OCI-M2 (cell line): ENCODE results near the gene HAS3.
"Not testable (repeated sequence)": the region's sequence is repeated elsewhere in the genome, so short reads cannot be mapped to it uniquely, and the experiment has no call there.

Experiments used
- DNase-seq: peaks from one replicate; lab custom pipeline; 2025; ENCODE audit not compliant: unreplicated experiment; lab: John Stamatoyannopoulos, UW

HAS3 gene

DNA sequence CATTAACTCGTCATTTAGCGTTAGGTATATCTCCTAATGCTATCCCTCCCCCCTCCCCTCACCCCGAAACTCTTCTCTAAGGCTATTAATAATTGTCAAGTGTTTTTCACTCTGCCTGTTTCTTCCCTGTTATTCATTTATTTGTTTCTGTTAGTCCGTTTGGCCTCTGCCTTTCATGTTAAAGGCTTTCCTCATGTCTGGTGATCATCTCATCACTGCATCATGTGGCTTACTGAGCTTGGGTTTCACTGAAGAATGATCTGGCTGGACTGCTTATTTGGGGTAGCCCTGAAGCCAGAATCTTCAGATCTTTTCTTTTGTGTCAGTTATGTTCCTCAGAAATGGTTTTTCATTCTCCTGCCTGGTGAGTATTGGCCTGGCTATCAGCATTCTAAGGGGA is 36.5 kb downstream of the HAS3 start:
- no peak for DNase-seq

DNA sequence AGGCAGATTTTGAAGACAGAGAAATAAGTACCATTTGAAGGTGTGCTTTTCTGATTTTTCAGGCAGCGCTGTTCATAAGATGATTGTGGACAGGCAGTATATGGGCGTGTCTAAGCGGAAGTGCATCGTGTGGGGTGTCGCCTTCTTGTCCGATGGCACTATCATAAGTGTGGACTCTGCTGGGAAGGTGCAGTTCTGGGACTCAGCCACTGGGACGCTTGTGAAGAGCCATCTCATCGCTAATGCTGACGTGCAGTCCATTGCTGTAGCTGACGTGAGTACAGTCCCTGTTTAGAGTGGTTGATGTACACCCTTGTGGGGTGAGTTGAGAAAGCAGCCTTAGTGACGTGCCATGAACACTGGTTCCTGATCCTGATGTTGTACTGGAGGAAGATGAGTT is 37.7 kb downstream of the HAS3 start:
- DNase-seq: no peak

DNA sequence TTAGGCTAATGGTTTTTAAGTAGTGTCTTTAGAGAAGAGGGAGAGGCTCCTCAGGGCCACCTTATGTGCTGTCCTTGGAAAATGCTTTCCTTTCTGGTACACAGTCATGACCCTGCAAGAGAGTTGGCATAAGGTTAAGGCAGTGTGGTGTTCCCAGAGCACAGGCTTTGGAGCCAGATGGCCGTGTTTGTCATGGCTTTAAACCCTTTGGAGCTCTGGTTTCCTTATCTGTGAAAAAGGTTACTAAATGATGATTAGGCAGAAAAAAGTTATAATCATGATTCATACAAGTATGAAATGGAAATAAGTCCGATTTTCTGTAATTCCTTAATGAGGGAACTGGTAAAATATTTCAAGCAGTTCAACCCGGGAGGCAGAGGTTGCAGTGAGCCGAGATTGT is 40.2 kb downstream of the HAS3 start:
- no peak for DNase-seq

DNA sequence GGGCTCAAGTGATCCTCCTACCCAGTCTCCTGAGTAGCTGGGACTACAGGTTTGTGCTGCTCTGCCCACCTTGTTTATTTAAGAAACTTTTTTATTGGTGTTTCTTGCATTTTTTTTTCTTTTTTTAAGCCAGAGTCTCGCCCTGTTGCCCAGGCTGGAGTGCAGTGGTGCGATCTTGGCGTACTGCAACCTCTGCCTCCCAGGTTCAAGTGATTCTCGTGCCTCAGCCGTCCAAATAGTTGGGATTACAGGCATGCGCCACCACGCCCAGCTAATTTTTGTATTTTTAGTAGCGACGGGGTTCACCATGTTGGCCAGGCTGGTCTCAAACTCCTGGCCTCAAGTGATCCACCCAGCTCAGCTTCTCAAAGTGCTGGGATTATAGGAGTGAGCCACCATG is 44.2 kb downstream of the HAS3 start:
- not testable (repeated sequence) for DNase-seq

DNA sequence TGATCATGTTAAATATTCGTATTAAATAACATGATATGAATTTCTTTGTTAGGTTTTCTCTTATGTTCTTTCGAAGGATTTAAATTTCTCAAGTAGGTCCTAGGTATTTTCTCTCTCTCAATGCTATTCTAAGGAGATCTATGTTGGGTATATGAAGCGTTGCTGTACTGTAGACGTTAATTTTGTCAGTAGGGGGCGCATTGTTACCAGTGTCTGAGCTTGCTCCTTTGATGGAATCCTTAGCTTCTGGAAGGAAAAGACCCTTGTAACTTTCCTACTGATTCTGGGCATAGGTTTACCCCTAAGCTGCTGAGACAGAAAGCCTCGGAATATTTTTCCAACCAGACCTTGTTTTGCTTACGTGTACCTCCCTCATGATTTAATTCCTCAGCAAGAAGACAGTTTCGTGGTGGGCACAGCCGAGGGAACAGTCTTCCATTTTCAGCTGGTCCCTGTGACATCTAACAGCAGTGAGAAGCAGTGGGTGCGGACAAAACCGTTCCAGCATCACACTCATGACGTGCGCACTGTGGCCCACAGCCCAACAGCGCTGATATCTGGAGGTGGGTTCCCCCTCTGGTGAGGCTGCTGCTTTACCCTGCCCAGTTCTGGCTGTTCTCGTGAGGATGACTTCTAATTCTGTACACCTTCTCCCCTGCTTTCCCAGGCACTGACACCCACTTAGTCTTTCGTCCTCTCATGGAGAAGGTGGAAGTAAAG is 44.9 kb downstream of the HAS3 start:
- no peak for DNase-seq

DNA sequence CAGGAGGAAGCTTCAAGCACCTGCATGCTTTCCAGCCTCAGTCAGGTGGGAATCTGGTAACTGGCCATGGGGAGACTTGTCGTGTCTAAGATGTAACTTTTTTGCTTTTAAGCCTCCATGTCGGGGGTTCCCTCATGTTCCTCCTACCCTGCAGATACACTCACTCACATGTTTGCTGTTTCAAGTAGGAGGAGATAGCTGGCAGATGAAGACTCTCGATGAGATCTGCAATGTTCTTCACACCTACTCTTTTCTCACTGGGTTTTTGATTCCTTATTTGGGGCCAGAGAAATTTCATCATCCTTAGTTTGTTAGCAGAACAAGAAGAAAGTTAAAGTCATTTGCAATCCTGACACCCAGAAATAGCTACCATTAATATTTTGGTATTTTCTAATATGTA is 51.7 kb downstream of the HAS3 start:
- no peak for DNase-seq

DNA sequence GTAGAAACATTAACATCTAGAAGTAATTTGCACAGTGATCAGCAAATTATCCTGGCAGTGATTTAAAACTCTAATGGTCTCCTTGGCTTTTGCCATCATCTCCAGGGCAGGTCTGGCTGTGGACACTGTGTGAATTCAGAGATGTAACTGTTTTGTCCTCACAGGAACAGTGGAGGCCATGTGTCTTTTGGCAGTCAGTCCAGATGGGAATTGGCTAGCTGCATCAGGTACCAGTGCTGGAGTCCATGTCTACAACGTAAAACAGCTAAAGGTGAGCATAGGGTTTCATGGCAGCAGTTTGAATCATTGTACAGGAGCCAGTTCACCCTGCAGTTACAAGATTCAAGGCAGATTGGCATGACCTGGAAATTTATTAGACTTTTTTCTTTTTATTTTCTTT is 54.7 kb downstream of the HAS3 start:
- DNase-seq: no peak

DNA sequence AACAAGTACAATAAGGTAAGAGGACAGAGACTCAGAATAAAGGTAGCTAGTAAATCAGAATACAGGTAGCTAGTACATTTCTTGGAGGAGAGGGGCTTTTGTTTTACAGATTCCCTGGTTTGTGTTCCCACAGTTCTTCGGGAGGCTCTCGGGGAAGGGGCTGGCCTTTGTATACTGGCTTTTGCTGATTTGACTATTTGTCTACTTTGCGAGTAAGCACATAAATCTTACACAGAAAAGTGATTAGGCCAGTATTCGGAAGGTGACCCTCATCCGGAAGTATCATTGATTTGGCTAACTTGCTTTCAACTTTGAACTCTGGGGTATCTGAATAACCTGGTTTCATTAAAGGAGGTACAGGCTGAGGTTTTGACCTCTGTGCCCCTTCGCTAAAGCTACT is 60.1 kb downstream of the HAS3 start:
- DNase-seq: no peak

DNA sequence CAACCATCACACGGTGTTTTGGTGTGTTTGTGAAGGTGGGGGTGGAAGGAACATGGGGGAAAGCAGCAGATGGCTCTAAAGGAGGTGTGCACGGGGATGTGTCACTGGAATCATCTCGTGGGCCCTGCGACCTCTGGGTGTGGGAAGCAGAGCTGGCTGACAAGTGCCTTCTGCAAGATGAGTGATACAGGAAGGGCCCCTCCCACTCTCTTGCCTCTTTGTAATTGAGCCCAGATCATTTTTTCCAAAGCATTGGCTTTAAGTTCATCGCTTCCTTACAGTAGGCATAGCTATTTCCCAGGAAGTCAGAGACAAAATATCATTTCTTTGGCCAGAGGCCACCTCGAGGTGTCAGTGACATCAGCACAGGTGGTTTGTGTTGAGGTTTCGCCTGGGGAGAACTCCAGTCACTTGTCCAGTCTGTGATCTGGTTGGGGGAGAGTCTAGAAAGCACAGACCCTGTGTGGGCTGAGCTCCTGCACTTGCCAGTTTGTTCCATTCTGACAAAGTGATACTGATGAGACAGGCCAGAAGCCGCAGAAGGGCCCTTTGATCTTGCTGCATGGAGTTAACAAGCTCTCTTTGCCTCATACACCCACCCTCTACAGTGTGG is 60.9 kb downstream of the HAS3 start:
- DNase-seq: no peak

DNA sequence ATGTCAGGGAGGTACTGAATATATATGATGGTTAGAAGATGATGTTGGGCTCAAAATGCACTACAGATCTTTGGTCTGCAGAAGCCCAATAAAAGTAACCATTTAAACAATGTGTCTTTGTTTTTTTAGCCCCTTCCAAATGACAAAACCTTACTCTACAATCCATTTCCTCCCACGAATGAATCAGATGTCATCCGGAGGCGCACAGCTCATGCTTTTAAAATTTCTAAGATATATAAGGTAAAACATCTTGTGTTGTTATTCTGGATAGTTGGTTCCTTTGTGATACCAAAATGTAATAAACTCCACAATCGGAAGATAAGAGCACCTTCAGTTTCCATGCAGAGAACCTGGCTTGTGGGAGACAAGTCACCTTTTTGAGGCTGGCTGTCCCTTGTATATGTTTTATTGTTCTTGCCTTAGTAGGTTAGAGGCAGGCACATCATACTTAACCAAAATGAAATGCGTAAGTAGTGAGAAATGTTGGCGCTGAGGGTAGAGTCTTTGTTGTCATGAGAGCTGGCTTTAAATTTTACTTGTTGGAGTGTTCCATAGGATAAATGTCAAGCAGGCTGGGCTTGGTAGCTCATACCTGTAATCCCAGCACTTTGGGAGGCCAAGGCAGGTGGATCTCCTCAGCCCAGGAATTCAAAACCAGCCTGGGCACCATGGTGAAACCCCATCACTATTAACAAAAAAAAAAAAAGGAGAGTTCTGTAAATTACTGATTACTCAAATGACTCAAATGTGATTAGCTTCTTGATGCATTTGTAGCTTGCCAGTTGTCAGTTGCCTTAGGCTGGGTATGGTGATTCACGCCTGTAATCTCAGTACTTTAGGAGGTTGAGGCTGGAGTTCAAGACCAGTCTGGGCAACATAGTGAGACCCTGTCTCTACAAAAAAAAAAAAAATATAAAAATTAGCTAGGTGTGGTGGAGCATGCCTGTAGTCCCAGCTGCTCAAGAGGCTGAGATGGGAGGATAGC is 61.8 kb downstream of the HAS3 start:
- DNase-seq: no peak
